GM18870 (cell line): ENCODE data around the gene MISP.

Experiments used
- ATAC-seq: cut with Tn5 transposase; IDR thresholded peaks from one replicate; pipeline ENCODE4 v1.9.1; 2021; ENCODE audit warnings: moderate library complexity; ENCODE audit not compliant: unreplicated experiment

Gene MISP

GRCh38 chr19:746208-746819, 4.6 kb upstream of the MISP start:
- no peak for ATAC-seq

- no peak for ATAC-seq
Observed at GRCh38 chr19:746956-747355, 4.0 kb upstream of the MISP start.

GRCh38 chr19:747432-748273, 3.3 kb upstream of the MISP start:
- ATAC-seq, result no peak

DNA sequence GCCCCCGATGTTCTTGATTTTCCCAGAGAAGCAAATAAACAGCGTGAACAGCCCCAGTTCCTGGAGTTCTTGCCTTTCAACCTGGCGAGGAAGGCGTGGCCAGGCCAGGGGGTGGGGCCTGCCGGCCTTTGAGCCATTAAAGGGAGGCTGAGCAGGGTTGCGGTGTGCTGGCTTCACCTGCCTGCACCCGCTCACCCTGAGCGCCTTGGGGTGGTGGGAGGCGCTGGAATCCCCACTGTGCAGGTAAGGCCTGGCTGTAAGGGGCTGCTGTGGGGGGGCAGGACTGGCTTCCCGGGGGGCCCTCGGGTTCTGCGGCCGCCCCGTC, 2.7 kb upstream of the MISP start:
- no peak for ATAC-seq

GRCh38 chr19:749811-750210, 1.1 kb upstream of the MISP start:
- ATAC-seq, result no peak

- ATAC-seq, result no peak
Observed at GRCh38 chr19:751501-752341, 809 bp downstream of the MISP start.

- ATAC-seq, result no peak
Observed at GRCh38 chr19:752652-753517, 2.0 kb downstream of the MISP start.

DNA sequence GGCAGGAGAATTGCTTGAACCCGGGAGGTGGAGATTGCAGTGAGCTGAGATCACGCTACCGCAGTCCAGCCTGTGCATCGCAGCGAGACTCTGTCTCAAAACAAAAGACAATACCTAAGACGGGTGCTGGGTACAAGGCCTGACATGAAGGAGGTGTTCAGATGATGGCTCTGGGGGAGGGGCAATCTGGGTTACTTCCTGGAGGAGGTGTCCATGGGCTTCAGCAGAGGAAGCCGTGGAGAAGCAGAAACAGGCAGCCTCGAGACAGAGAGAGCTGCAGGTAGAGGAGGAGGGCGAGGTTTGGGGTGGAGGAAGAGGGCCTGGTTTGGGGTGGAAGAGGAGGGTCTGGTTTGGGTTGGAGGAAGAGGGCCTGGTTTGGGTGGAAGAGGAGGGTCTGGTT, 3.6 kb downstream of the MISP start:
- no peak for ATAC-seq

DNA sequence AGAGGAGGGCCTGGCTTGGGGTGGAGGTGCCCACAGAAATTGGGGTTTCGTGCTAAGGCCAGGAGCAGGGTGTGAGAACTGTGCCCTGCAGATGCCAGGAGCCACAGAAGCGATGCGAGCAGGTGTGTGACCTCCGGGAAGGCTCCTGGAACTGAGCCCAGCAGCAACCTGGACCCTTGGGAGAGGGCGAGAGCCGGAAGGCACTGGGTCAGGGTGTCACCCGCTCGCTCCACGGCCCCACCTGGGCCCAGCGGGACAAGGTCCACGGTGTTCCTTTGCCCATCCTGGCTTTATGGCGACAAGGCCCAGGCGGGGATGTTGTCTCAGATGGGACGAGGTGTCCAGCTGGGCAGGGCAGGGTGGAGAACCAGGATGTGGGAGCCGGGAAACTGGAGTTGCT, 4.2 kb downstream of the MISP start:
- no peak for ATAC-seq

DNA sequence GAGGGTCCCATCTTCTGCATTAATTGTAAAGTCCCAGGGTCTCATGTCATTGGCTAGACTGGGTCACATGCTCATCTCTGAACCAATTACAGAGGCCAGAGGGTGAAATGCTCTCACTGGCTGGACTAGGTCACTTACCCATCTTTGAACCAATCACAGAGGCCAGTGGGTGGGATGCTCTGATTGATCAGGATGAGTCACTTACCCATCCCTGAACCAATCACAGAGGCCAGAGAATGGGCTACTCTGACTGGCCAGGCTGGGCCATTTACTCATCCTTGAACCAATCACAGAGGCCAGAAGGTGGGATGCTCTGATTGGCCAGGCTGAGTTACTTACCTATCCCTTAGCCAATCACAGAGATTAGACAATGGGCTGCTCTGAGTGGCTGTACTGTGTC, 5.3 kb downstream of the MISP start:
- no peak for ATAC-seq

DNA sequence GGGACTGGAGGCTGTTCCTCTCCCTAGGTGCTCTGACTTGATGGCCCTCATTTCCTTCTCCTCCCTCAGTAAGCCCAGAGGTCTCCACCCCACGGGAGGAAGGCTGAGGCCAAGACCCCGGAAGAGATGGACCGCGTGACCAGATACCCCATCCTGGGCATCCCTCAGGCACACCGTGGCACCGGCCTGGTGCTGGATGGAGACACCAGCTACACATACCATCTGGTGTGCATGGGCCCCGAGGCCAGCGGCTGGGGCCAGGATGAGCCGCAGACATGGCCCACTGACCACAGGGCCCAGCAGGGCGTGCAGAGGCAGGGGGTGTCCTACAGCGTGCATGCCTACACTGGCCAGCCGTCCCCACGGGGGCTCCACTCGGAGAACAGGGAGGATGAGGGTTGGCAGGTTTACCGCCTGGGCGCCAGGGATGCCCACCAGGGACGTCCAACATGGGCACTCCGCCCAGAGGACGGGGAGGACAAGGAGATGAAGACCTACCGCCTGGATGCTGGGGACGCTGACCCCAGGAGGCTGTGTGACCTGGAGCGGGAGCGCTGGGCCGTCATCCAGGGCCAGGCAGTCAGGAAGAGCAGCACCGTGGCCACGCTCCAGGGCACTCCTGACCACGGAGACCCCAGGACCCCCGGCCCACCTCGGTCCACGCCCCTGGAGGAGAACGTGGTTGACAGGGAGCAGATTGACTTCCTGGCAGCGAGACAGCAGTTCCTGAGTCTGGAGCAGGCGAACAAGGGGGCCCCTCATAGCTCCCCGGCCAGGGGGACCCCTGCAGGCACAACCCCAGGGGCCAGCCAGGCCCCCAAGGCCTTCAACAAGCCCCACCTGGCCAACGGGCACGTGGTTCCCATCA, 6.1 kb downstream of the MISP start:
- no peak for ATAC-seq

- no peak for ATAC-seq
Observed at GRCh38 chr19:757811-758668, 7.1 kb downstream of the MISP start.

DNA sequence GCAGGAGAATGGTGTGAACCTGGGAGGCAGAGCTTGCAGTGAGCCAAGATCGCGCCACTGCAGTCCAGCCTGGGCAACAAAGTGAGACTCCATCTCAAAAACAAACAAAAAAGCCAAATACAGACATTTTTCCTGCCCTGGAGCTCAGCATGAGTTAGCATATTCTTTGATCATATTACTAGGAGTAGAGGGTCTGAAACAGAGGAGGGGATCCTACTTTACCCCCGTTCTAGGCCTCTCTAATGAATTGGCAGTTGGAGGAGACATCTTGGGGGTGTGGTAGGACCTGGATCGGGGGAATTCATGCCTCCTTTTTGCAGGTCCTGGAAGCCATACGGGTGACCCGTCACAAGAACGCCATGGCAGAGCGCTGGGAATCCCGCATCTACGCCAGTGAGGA, 12.3 kb downstream of the MISP start:
- ATAC-seq, result no peak

DNA sequence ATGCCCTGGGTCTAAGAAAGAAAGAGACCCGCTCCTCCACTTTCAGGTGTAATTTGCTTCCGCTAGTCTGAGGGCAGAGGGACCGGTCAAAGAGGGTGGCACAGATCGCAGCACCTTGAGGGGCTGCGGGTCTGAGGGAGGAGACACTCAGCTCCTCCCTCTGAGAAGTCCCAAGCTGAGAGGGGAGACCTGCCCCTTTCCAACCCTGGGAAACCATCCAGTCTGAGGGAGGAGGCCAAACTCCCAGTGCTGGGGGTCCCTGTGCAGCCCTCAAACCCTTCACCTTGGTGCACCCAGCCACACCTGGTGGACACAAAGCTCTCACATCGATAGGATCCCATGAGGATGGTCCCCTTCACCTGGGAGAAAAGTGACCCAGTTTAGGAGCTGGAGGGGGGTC, 13.0 kb downstream of the MISP start:
- ATAC-seq, result no peak

GRCh38 chr19:764301-764700, 13.4 kb downstream of the MISP start:
- no peak for ATAC-seq

DNA sequence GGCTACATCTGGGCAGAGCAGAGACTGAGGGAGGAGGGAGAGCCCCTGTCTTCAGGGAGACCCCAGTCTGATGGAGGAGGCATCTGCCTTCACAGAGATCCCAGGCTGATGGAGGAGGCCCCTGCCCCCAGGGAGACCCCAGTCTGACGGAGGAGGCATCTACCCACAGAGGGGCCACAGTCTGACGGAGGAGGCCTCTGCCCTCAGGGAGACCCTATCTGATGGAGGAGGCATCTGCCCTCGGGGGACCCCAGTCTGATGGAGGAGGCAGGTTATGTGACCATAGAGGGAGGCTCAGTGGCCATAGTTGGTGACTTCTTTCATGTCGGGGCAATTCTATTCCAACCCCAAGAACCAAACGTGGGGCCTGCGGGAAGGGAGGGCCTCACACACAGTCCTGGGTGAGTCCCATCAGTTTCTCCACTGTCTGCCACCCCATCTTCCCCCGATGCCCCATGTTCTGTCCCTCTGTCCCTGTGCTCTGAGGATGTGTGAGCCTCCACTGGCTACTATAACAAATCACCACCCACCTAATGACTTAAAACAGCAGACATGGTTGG, 14.3 kb downstream of the MISP start:
- ATAC-seq, result no peak

- ATAC-seq, result no peak
Observed at GRCh38 chr19:768424-768823, 17.5 kb downstream of the MISP start.

DNA sequence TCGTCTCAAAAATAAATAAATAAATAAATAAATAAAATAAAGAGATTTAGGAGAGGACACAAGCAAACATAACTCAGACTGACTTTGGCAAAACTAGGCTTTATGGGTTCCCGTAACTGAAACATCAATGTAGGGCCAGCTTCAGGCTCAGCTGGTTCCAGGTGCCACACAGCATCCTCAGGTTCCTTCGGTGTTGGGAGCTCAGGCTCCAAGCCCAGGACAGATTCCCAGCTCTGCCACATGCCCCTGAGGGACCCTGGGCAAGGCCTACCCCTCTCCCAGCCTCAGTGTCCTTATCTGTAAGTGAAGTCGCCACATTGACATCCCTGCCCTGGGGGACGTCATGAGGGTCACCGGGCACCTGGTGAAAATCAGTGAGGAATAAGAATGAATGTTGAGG, 18.7 kb downstream of the MISP start:
- no peak for ATAC-seq

DNA sequence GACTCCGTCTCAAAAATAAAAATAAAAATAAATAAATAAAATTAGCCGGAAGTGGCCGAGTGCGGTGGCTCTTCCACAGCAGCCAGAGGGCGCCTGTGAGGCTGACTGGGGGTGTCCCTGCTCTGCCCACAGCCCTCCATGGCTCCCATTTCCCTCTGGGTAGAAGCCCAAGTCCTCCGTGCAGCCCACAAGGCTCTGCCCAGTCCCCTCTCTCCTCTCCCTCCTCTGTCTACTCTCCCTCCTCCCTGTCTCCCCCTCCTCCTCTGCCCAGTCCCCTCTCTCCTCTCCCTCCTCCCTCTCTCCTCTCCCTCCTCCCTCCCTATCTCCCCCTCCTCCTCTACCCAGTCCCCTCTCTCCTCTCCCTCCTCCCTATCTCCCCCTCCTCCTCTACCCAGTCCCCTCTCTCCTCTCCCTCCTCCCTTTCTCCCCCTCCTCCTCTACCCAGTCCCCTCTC, 20.4 kb downstream of the MISP start:
- no peak for ATAC-seq
